Upper lobe of left lung (tissue), 4 donors: ENCODE measurements around the gene PGBD5.

ENCODE experiments used
- EP300 ChIP-seq, 4 donors: sonication (generic); formaldehyde crosslinking; IDR thresholded peaks; one replicate each; pipeline ENCODE4 v1.5.1; 2017; ENCODE audit warnings: antibody characterized with exemption in 4 of 4, control low read depth in 2 of 4
- POLR2A ChIP-seq, 4 donors: fragments of 450-650 bp; IDR thresholded peaks; one replicate each; pipeline ENCODE4 v1.5.1; 2016 to 2017; ENCODE audit warnings: antibody characterized with exemption in 4 of 4, mild to moderate bottlenecking in 2 of 4
- TF ChIP-seq, protein P1 (sequence below), 6 experiments: fragments of 450-650 bp in 4 of 6; fragments of 200-600 bp in 2 of 6; sonication (generic) in 2 of 6; IDR thresholded peaks; one replicate each; pipeline ENCODE4 v1.5.1; 2016 to 2019; ENCODE audit warnings: antibody characterized with exemption in 6 of 6

DNA sequence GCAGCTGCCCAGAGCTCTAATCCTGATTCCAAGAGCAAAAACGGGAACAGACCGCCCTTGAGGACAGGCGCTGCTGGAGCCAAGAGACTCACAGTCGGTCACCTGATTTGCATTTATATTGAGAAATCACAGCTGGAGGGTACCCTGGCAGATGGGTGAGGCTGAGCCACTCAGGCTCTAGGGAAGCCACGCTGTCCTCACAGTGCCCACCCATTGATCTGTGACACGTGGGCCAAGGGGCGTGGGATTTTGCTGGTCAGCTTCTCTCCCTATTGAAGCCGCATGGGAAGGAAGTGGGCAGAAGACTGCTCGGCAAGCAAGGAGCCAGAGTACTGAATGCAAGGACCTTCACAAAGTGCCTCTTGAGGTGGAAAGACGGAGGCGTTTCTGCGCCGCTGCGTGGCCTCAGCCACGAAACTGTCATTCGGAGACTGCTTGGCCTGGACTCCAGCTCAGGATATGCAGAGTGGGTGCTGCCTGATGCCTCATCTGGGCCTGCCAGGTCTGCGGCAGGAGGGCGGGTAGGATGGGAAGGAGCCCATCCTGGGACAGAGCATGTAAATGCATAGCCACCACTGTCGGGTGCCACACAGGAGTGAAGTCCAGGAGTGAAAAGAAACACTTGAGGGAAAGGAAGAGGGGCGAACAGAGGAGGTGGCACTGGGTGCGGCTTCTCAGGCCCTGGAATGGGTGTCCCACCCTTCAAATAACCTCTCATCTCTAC lies 139.8 kb downstream of the PGBD5 start:
- TF ChIP-seq, protein P1, sequence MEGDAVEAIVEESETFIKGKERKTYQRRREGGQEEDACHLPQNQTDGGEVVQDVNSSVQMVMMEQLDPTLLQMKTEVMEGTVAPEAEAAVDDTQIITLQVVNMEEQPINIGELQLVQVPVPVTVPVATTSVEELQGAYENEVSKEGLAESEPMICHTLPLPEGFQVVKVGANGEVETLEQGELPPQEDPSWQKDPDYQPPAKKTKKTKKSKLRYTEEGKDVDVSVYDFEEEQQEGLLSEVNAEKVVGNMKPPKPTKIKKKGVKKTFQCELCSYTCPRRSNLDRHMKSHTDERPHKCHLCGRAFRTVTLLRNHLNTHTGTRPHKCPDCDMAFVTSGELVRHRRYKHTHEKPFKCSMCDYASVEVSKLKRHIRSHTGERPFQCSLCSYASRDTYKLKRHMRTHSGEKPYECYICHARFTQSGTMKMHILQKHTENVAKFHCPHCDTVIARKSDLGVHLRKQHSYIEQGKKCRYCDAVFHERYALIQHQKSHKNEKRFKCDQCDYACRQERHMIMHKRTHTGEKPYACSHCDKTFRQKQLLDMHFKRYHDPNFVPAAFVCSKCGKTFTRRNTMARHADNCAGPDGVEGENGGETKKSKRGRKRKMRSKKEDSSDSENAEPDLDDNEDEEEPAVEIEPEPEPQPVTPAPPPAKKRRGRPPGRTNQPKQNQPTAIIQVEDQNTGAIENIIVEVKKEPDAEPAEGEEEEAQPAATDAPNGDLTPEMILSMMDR (IDR thresholded peaks at IDR 0.05), result no peak
- TF ChIP-seq POLR2A (IDR thresholded peaks at IDR 0.05) (no peak), EP300 (IDR thresholded peaks at IDR 0.05) (no peak)
